ENCODE measurements around the gene DHRS13.
A peak's percentile ranks its signal among the peaks of the same experiment; 100 is the strongest.

DNA sequence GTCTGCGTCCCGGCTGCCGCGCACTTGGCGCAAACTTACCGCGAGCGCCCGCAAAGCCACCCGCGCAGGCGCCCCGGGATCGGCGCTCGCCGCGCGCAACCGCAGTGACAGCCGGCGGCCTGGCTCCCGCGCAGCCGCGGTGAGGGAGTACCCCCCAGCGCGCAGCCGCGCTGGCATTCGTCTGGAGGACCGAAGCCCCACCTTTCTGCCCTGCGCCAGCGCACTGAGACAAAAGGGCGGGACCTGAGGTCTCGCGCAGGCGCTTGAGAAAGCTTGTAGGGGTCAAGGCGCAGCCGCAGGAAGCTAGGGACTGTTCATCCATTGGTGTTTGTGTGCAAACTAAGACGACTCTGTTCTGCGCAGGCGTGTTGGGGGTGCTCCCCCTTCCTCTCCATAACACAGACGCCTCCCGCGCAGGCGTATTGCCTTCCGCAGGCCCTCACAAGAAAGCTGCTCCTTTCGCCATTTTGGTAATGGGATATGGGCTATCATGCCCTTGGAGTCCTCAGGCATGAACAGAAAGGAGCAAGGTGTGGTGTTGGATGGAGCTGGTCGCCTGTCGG, 48.6 kb upstream of the DHRS13 start, which contains the start of gene PHF12:
- TF ChIP-seq, protein P1, sequence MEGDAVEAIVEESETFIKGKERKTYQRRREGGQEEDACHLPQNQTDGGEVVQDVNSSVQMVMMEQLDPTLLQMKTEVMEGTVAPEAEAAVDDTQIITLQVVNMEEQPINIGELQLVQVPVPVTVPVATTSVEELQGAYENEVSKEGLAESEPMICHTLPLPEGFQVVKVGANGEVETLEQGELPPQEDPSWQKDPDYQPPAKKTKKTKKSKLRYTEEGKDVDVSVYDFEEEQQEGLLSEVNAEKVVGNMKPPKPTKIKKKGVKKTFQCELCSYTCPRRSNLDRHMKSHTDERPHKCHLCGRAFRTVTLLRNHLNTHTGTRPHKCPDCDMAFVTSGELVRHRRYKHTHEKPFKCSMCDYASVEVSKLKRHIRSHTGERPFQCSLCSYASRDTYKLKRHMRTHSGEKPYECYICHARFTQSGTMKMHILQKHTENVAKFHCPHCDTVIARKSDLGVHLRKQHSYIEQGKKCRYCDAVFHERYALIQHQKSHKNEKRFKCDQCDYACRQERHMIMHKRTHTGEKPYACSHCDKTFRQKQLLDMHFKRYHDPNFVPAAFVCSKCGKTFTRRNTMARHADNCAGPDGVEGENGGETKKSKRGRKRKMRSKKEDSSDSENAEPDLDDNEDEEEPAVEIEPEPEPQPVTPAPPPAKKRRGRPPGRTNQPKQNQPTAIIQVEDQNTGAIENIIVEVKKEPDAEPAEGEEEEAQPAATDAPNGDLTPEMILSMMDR (IDR thresholded peaks at IDR 0.05), result peak in 1 of 4 experiments; percentile 16
- peak; percentile 76 to 86 for TF ChIP-seq POLR2A (IDR thresholded peaks at IDR 0.05)
